HL-60 (cell line): ENCODE measurements around the gene KLHL40.

Experiments
- REST ChIP-seq: IDR thresholded peaks from 2 replicates; pipeline ENCODE4 v1.6.1; 2012; ENCODE audit warnings: low read depth; ENCODE audit not compliant: insufficient replicate concordance
- TF ChIP-seq, protein P1 (sequence below): IDR thresholded peaks from one replicate; pipeline ENCODE4 v1.5.1; 2011; ENCODE audit warnings: low read length, control low read depth, inconsistent platforms; ENCODE audit not compliant: insufficient read depth

DNA sequence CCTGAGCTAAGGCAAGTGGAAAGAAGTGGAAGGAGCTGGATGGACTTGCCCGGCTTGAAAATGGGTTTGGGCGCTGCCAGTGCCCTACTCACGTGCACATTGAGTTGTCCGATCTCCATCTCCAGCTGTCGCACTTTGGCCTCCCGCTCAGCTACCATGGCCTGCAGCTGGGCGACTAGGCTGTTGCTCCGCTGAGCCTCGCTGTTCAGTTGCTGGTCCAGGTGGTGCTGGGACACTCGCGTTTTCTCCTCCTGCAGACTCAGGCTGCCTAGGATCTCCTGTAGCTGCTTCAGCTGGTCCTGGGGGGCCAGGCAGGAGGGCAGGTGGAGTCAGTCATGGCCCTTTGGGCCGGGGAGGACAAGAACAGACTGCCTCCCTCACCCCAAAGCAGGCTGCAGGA, 50.3 kb downstream of the KLHL40 start:
- TF ChIP-seq, protein P1, sequence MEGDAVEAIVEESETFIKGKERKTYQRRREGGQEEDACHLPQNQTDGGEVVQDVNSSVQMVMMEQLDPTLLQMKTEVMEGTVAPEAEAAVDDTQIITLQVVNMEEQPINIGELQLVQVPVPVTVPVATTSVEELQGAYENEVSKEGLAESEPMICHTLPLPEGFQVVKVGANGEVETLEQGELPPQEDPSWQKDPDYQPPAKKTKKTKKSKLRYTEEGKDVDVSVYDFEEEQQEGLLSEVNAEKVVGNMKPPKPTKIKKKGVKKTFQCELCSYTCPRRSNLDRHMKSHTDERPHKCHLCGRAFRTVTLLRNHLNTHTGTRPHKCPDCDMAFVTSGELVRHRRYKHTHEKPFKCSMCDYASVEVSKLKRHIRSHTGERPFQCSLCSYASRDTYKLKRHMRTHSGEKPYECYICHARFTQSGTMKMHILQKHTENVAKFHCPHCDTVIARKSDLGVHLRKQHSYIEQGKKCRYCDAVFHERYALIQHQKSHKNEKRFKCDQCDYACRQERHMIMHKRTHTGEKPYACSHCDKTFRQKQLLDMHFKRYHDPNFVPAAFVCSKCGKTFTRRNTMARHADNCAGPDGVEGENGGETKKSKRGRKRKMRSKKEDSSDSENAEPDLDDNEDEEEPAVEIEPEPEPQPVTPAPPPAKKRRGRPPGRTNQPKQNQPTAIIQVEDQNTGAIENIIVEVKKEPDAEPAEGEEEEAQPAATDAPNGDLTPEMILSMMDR: no peak
- no peak for TF ChIP-seq REST
